Measurements from ENCODE around the gene PLA2G2C. TPM values are rescaled to one million over a fixed set of nuclear protein-coding genes. Genes with fewer than 3 reads are reported as not detected.

PLA2G2C gene
- total and polyA plus RNA-seq, 2 of the 13 experiments (the other 11 are each of a cell fraction or from before 2014, with no cell fraction given): not detected

DNA sequence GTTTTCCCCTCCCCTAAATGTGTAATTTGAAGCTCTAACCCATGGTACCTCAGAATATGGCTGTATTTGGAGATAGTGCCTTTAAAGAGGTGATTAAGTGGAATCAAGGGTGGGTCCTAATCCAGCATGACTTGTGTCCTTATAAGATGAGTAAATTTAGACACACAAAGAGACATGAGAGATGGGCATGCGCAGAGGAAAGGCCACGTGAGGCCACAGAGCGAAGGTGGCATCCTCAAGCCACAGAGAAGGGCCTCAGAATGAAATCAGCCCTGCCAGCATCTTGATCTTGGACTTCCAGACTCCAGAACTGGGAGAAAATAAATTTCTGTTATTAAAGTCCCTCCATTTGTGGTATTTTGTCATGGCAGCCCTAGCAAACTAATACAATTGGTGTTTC, 50.1 kb downstream of the PLA2G2C start (continued):
- TF ChIP-seq, protein P1, sequence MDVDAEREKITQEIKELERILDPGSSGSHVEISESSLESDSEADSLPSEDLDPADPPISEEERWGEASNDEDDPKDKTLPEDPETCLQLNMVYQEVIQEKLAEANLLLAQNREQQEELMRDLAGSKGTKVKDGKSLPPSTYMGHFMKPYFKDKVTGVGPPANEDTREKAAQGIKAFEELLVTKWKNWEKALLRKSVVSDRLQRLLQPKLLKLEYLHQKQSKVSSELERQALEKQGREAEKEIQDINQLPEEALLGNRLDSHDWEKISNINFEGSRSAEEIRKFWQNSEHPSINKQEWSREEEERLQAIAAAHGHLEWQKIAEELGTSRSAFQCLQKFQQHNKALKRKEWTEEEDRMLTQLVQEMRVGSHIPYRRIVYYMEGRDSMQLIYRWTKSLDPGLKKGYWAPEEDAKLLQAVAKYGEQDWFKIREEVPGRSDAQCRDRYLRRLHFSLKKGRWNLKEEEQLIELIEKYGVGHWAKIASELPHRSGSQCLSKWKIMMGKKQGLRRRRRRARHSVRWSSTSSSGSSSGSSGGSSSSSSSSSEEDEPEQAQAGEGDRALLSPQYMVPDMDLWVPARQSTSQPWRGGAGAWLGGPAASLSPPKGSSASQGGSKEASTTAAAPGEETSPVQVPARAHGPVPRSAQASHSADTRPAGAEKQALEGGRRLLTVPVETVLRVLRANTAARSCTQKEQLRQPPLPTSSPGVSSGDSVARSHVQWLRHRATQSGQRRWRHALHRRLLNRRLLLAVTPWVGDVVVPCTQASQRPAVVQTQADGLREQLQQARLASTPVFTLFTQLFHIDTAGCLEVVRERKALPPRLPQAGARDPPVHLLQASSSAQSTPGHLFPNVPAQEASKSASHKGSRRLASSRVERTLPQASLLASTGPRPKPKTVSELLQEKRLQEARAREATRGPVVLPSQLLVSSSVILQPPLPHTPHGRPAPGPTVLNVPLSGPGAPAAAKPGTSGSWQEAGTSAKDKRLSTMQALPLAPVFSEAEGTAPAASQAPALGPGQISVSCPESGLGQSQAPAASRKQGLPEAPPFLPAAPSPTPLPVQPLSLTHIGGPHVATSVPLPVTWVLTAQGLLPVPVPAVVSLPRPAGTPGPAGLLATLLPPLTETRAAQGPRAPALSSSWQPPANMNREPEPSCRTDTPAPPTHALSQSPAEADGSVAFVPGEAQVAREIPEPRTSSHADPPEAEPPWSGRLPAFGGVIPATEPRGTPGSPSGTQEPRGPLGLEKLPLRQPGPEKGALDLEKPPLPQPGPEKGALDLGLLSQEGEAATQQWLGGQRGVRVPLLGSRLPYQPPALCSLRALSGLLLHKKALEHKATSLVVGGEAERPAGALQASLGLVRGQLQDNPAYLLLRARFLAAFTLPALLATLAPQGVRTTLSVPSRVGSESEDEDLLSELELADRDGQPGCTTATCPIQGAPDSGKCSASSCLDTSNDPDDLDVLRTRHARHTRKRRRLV (CRISPR knock-in tag; IDR thresholded peaks at IDR 0.05): no peak
- no peak for TF ChIP-seq ARNT2 (CRISPR knock-in tag; IDR thresholded peaks at IDR 0.05; ENCODE audit: low read depth)

DNA sequence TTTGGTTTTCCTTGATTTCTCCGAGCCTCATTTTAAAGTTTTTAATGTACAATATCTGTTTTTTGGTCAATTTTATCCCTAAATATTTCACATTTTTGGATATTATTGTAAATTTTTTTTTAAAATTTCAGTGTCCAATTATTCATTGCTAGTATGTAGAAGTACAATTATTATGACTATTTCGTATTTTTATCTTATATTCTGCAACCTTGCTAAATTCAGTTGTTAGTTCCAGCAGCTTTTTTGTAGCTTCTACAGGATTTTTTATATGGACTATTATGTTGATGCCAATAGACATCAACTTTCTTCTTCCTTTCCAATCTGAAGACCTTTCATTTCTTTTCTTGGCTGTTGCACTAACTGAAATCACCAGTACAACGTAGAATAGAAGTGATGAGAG, 51.3 kb downstream of the PLA2G2C start:
- ATAC-seq (no peak), FAIRE-seq (no peak), DNase-seq (ENCODE audit: low spot score) (no peak)
- WGBS (ENCODE audit: low lambda C conversion rate): 27% methylated on average over 3 of the region's 3 CpGs
- Histone ChIP-seq H2AFZ (ENCODE audit: low read length) (no peak overlapping the region), H3K36me3 (replicated peaks in 1 of 2; ENCODE audit: control insufficient read depth in 1 of 2, insufficient read depth in 2 of 2, low read length in 2 of 2) (no peaks in the 10 kb centered on the region), H3K4me2 (ENCODE audit: low read depth, low read length) (no peak overlapping the region), H3K79me2 (ENCODE audit: insufficient read depth, low read length) (no peaks in the 10 kb centered on the region), H3K27me3 (ENCODE audit: control insufficient read depth in 1 of 2, insufficient read depth in 2 of 2, low read length in 2 of 2) (0 out of 5 replicates have a peak, but pooled peaks cover 1 to 7% of the 10 kb centered on the region in 2 experiments), H4K20me1 (ENCODE audit: insufficient read depth, low read length) (no peaks in the 10 kb centered on the region), H3K4me3 (replicated peaks in 1 of 3; ENCODE audit: insufficient read depth in 1 of 3, low read depth in 2 of 3, low read length in 3 of 3) (no peak overlapping the region), H3K9ac (ENCODE audit: insufficient read depth, low read depth, low read length) (no peak overlapping the region), H3K4me1 (ENCODE audit: insufficient read depth, low read length) (no peaks in the 10 kb centered on the region), H3K9me3 (ENCODE audit: low read length) (no peaks in the 10 kb centered on the region), H3K27ac (ENCODE audit: extremely low read length, insufficient read depth, low read length) (no peak overlapping the region)
- ChIA-PET CTCF (ENCODE audit: low intra/inter-chr PET ratio, low total read pairs) (no interaction called here), POLR2A (no interaction called here)
- in situ Hi-C loops (cut with HindIII; ENCODE audit: extremely low pct_ligation_motif_present, low pct_unique_long_range_greater_than_20kb) (no loop called here), intact Hi-C loops (cut with micrococcal nuclease; ENCODE audit: unreplicated experiment) (no loop called here)
- no TSS peak for BruUV-seq (replicated peaks)
- TF ChIP-seq ZMYM4 (CRISPR knock-in tag; IDR thresholded peaks at IDR 0.05) (no peak), ZNF333 (CRISPR knock-in tag; IDR thresholded peaks at IDR 0.05; ENCODE audit: borderline replicate concordance) (no peak), PAF1 (CRISPR knock-in tag; IDR thresholded peaks at IDR 0.05) (no peak), ZNF720 (CRISPR knock-in tag; IDR thresholded peaks at IDR 0.05) (no peak), ZNF329 (CRISPR knock-in tag; IDR thresholded peaks at IDR 0.05; ENCODE audit: low read depth) (no peak), MAFK (conservative IDR thresholded peaks at IDR 0.05 in 1 of 2, IDR thresholded peaks at IDR 0.05 in 1 of 2; ENCODE audit: low read length in 2 of 2) (peak in 1 of 2 experiments; percentile 58; a peak in 2 of 4 replicates), KAT8 (CRISPR knock-in tag; IDR thresholded peaks at IDR 0.05) (no peak), POGZ (CRISPR knock-in tag; IDR thresholded peaks at IDR 0.05) (no peak), DNMT3B (CRISPR knock-in tag; conservative IDR thresholded peaks at IDR 0.05) (no peak), LBX2 (CRISPR knock-in tag; IDR thresholded peaks at IDR 0.05; ENCODE audit: borderline replicate concordance) (no peak)
- TF ChIP-seq, protein P2, sequence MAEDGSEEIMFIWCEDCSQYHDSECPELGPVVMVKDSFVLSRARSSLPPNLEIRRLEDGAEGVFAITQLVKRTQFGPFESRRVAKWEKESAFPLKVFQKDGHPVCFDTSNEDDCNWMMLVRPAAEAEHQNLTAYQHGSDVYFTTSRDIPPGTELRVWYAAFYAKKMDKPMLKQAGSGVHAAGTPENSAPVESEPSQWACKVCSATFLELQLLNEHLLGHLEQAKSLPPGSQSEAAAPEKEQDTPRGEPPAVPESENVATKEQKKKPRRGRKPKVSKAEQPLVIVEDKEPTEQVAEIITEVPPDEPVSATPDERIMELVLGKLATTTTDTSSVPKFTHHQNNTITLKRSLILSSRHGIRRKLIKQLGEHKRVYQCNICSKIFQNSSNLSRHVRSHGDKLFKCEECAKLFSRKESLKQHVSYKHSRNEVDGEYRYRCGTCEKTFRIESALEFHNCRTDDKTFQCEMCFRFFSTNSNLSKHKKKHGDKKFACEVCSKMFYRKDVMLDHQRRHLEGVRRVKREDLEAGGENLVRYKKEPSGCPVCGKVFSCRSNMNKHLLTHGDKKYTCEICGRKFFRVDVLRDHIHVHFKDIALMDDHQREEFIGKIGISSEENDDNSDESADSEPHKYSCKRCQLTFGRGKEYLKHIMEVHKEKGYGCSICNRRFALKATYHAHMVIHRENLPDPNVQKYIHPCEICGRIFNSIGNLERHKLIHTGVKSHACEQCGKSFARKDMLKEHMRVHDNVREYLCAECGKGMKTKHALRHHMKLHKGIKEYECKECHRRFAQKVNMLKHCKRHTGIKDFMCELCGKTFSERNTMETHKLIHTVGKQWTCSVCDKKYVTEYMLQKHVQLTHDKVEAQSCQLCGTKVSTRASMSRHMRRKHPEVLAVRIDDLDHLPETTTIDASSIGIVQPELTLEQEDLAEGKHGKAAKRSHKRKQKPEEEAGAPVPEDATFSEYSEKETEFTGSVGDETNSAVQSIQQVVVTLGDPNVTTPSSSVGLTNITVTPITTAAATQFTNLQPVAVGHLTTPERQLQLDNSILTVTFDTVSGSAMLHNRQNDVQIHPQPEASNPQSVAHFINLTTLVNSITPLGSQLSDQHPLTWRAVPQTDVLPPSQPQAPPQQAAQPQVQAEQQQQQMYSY (CRISPR knock-in tag; IDR thresholded peaks at IDR 0.05): no peak
- TF ChIP-seq, protein P3, sequence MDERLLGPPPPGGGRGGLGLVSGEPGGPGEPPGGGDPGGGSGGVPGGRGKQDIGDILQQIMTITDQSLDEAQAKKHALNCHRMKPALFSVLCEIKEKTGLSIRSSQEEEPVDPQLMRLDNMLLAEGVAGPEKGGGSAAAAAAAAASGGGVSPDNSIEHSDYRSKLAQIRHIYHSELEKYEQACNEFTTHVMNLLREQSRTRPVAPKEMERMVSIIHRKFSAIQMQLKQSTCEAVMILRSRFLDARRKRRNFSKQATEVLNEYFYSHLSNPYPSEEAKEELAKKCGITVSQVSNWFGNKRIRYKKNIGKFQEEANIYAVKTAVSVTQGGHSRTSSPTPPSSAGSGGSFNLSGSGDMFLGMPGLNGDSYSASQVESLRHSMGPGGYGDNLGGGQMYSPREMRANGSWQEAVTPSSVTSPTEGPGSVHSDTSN (CRISPR knock-in tag; IDR thresholded peaks at IDR 0.05): no peak

All from HepG2 (cell line).